HG03103 (cell line): ENCODE data around the gene LRRC4B.

Experiments used
- ATAC-seq: cut with Tn5 transposase; IDR thresholded peaks from one replicate; pipeline ENCODE4 v1.9.1; 2021; ENCODE audit warnings: low read depth; ENCODE audit not compliant: unreplicated experiment

The LRRC4B gene

DNA sequence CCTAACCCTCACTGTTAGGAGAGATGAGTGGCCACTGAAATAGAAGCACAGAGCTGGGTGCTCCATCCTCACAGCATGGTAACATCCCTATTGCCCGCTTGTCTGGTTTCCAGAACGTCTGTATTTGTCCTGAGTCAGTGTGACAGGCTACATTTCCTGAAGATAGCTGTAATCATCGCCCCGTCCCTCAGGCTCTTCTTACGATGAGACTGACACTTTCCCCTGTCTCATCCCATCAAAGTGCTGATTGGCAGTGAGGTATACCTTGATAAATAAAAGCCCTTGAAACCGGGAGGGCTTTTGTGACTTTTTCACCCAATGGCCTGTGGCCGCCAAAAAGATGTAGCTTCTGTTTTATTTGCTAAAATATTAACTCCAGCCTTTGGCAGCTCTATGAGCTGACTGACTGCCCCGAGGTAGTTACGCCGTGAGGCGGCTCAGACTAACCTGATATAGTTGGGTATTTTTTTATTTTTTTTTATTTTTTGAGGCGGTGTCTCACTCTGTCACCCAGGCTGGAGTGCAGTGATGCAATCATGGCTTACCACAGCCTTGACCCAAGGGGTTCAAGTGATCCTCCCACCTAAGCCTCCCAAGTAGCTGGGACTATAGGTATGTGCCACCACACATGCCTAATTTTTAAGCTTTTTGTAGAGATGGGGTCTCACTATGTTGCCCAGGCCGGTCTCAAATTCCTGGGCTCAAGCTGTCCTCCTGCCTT is 5.7 kb upstream of the LRRC4B start:
- no peak for ATAC-seq

DNA sequence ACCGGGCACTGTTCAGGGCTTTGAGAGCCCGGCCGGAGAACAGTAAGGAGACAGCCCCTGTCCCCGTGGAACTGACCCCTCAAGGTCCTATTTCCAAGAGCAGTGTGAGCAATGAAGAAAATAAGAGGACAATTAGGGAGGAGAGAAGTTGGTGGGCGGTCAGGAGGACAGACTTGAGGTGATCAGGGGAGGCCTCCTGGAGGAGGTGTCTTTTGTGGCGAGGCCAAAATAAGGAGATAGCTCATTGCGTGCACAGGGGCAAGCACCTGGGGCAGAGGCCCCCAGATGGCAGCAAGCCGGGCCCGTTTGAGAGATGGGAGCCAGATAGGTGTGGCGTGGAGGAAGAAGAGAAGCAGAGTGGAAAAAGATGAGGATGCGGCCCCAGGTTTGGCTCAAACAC is 2.8 kb upstream of the LRRC4B start:
- ATAC-seq: no peak

DNA sequence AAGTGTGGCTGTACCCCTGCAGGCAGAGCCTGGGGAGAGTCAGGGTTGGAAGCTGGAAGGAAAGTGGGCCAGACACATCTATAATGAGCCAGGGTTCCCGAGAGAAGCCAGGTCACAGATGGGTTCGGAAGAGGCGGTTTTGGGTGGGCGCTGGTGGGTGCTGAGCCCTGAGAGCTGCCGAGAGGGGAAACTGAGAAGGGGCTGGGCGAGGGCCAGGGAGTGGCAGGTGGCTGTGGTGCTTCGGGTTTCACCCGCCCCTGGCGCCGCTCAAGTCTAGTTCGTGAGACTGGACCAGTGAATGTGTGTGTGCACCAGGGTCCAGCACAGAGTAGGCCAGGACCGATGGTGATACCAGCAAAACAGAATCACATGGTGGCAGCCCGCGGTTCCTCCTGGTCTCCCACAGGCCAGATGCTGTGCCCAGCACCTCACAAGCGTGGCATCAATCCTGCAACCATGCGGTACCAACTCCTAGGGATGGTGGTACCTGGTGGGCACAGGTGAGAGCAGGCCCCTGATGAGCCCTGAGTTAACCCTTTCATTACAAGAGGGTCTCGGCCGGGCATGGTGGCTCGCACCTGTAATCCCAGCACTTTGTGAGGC is 1.8 kb upstream of the LRRC4B start:
- no peak for ATAC-seq

DNA sequence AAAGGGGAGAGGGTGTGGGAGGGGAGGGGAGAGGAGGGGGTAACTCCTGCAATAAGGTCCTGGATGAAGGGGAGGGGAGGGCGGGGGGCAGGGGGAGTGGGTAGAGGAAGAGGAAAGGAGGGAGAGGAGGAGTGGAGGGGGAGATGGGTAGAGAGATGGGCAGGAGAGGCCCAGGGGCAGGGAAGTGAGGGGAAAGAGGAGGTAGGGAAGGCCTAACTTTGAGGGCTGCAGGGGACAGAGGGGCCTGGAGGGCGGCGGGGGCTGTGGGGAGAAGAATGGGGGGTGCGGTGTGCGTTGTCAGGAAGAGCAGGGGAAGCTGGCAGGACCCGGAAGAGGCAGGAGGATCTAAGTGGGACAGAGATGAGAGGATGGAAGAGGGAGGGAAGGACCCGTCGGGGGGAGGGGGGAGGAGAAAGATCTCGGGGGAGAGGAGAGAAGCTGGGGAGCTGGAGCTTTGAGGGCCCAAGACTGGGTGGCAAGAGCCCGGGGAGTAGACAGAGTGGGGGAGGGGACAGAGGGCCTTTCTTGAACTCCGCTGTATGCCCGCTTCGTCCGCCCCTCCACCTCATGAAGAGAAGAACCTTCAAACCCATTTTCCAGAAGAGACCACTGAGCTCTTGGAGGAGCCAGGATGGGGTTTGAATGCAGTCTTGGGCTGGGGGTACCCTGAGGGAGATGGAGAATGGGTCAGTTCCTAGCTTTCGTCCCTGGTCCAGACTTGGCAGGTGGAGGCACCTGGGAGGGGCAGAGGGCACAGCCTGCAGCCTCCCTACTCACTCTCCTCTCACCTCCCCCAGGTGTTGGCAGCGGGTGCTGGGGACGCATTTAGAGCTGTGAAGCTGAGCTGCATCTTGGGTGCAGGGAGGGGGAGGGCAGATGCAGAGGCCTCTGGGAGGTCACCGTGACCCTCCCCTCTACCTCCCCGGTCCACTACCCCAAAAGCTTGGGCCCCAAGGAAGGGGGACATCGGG is 778 bp upstream of the LRRC4B start:
- ATAC-seq: no peak

DNA sequence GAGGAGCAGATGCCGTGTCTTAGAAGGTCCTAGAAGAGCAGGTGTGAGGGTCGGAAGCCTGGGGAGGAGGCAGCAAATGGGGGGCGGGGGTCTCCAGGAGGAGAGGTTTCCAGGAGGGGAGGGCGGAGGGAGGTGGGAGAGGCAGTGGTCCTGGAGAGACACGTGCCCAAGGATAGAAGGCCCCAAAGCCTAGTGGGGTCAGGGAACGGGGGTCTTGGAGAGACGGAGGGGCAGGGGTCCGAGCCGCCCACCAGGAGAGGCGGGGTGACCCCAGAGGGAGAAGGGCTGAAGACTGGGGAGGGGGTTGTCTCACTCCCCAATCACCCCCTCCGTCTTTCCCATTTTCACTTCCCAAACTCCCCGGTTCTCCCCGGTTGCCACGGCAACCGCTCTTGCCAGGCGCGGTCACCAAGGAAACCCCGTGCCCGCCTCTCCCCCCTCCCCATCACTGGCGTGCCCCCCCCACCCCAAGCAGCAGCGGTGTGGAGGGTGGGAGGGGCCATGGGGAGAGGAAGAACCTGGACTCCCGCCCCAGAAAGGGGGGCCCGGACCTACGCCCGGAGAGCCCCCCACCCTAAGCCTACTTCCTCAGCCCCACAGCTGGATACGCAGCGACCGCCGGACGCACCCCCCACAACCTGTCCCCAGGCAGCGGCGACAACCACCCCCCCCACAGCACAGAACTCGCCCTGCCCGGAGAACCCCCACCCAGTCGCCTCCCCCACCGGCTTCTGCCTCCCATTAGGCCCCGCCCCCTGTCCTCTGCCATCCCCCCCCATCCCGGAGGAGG is 988 bp downstream of the LRRC4B start:
- no peak for ATAC-seq

DNA sequence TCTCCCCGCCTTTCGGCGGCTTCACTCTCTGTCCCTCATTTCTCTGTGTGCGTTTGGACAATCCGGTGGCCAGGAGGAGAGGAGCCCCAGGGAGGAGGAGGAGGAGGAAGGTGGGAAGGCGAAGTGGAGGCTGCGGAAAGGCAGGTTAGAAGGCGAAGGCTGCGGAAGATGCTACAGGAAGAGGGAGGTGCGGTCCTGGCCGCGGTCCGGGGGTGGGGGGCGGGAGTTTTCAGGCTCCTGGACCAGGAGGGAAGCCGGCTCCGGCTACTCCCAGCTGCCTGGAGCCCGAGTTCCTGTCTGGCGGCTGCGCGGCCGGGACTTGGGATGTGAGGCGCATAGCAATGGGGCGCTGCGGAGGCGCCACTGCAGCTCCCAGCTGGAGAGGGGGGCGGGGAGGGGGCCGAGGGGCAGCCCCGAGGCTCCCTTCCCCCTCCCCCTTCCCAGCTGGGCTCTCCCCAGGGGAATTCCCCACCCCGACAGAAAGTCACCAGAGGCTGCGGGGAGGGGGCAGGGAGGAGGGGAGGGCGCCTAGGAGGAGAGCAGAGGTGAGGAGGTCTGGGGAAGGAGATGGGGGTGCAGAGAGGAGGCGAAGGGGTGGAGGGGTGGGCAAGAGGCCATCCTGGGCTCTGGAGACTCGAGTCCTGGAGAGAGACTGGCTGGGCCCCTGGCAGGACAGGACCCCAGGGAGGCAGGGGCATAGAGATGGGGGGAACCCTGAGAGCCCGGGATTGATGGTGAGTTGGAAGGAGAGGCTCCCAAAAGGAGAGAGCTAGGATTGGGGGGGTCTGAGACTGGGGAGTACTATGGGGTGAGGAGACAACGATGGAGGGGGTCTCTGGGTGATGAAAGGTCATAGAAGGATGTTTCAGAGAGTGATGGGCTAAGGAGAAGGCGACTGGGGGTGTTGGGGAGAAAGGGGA is 2.0 kb downstream of the LRRC4B start:
- no peak for ATAC-seq

DNA sequence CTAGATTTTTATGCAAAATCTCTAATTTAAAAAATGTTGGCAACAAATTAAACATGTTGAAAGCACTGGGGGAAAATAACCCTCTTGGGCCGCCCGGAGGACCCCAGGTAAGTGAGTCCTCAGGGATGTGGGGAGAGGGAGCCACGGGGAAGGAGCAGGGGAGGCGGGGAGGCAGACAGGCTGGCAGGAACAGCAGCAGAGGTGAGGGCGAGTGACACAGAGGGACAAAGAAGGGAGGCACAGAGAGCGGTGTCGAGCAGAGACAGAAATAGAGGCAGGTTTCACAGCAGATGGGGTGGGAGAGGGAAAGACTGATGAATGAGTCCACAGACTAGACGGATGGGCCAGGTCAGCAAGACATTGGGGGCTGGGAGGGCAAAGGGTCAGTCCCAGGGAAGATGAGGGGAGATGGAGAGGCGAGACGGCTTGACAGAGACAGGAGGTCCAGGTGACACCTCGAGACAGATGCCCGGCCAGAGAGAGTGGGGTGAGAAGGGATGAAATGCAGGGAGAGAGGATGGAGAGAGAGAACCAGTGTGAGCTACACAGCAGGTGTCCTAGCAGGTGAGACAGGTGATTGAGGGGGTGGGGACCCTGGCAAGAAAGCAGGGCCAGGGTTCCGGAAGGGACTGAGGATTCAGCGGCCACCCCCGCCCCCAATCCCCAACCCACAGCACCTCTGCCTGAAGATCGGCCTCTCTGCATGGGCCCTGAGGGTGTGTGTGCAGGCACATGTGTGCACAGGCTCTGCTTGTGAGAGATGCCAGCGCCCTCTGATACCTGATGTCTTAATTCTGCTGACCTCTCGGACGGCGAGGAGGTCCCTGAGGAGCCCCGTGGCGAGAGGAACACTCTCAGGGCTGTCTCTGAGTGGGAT is 3.8 kb downstream of the LRRC4B start:
- ATAC-seq: no peak

DNA sequence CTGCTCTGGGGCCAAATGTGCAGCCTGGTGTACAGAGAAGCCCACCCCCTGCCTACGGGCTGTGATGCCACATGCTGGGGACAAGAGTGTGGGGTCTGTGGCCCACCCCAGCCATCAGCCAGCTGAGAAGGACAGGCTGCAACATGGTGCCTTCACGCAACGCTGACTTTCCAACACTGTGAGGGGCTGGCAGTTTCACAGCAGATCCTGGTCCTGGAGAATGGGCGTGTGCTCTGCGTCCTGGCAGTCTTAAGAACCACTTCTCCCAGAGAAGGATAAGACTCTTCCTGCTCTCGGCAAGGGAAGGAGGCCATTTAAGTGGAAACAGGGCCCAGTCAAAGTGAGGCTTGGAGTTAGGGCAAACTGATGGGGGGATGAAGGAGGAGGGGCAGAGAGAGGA is 4.6 kb downstream of the LRRC4B start:
- no peak for ATAC-seq

DNA sequence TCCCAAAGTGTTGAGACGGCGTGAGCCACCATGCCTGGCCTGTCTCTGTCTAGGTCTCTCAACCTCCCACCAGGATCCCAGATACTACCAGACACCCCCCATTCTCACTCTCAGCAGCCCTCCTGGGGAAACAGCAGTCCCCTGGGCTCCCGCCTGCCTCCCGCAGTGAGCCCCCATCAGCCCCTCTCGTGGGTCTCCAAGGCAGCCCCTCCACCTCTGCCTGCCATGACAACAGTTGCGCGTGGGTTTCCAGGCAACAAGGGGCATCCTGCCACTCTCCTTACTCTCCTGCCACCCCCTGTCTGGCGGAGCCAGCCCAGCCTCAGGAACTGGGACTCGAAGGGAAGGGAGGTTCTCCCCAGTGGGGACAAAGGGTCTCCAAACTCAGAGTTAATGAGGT is 5.2 kb downstream of the LRRC4B start:
- no peak for ATAC-seq

DNA sequence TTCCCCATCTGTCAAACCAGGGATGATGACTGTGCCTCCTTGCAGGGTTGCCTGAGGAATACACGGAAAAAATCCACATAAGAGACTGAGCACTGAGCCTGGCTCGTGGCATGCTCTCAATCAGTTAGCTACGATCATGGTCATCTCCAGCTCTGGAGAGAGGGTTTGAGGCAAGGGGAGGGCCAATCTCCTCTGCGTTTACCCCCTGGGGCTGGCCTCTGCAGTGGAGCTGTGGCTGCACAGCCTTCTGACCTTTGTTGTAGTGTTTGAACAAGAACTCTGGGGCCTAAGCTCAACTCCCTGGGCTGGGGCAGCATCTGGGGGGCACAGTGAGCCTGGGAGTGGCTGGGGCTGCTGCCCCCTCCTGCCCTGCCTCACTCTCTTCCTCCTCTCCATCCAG is 5.9 kb downstream of the LRRC4B start:
- no peak for ATAC-seq

DNA sequence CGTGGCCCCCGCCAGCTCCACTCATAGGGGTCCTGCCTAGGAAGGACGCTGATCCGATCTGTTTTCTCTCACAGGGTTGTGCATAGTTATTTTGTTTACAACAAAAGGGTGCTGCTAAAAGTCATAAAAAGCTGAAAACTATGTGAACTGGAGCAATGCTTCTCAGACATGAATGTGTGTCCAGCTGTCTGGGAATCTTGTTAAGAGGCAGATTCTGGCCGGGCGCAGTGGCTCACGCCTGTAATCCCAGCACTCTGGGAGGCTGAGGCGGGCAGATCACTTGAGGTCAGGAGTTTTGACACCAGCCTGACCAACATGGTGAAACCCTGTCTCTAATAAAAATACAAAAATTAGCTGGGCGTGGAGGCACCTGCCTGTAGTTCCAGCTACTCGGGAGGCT is 8.6 kb downstream of the LRRC4B start:
- no peak for ATAC-seq

DNA sequence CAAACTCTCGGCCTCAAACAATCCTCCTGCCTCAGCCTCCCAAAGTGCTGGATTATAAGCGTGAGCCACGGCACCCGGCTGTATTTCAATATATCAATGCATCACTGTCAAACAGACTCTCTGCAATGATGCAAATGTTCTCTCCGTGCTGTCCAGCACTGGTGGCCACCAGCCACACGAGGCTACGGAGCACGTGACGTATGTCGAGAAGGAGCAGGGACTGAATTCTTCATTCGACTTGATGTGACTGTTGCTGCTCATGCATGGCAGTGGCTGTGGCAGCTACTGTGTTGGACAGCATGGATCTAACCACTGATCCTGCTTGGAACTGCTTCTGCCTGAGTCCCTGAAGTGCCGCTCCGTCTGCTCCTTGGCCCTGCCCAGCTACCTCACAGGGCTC is 9.8 kb downstream of the LRRC4B start:
- no peak for ATAC-seq

DNA sequence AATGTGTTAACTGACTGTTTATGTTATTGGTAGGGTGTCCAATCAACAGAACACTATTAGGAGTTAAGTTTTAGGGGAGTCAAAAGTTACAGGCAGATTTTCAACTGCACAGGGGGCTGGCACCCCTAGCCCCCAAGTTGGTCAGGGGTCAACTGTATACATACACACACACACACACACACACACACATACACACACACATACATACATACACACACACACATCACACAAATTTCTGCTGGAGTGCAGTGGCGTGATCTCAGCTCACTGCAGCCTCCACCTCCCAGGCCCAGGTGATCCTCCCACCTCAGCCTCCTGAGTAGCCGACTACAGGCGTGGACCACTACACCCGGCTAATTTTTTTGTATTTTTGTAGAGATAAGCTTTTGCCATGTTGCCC is 10.2 kb downstream of the LRRC4B start:
- no peak for ATAC-seq

DNA sequence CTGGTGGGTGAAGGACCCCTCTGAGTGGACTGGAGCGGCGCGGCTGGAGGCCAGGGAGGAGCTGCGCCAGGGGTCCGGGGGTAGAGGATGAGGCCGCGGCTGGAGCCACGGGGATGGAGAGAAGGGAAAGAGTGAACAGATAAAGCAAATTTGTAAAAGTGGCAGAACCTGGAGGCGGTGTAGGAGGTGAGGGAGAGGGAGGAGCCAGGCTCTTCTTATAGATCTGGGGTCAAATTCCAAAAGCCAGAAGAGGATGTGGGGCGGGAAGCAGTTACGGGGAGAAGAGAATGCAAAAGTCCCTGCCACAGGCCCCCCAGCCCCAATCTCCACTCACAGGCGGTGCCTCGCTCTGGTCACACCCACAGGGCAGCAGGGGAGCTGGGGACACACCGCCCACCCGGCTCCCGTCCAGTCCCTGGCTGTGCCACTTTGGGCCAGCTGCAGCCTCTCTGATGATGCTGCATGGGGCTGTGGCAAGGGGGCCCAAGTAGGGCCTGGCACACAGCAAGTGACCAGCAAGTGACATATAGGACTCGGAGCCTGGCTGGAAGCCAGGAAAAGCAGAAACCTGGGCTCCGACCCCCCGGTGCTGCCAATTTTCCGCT is 11.1 kb downstream of the LRRC4B start:
- ATAC-seq: no peak

DNA sequence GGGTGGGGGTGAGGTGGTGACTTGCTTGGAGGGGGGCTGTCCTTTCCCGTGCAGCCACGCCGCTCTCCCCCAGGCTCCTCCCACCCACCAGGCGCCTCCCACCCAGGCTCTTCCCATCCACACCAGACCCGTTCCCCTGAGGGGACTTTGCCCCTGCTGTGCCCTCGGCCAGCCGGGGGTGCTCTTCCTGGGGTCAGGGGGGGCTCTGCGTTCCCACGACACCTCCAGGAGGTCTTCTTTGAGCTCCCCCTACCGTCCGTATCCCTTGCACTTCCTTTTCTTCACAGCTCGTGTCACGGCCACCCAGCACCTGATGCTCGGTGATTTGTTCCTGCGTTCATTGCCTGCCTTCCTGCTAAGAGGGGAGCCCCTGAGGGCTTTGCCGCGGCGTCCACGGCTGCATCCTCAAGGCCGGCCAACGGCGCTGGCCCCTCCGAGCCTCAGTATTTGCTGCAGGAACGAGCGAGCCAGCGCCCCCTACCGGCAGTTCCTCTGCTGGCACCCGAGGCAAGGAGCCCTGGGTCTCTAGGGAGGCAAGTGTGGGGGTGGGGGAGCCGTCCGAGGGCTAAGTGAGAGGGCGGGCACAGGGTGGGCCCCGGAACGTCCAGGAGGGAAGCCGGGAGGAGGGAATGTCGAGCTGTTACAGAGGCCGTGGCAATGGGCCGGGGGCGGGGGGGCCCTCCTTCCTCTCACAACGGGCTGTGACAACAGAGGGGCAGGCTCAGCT is 11.8 kb downstream of the LRRC4B start:
- ATAC-seq: no peak

DNA sequence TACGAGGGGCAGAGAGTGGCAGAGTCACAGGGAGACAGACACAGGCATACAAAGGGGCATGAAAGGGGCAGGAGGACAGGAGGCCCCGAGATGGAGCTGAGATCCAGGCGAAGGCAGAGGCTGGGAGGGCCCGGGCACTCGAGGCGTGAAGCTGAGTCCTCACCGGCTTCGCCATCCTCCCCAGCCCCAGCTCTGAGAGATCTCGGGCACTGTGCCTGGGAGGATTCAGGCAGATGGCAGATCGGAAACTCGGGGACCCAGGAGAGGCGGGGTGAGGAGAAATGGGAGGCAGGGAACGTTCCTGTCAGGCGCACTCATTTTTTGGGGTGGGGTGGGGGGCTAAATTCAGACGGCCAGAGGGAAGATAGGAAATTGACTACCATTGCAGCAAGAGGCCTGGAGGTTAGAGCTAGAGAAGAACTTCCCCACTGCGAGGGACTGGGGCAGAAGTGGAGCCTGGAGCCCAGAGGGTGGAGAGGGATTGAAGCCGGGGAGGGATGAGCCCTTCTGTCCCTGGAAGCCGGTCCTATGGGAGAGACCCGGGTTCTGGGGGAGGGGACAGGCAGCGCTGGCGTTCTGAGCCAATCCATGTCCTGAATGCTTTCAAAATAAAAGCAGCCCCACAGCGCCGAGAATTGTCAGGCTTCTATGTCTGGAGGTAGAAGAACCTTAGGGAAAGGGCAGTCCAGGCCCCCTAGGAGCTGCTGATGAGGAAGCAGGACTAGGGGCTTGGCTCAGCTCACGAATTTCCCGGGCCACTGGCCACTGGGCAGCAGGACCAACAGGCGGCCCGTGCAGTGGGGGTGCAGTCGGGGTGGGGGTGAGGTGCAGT is 12.6 kb downstream of the LRRC4B start:
- ATAC-seq: no peak

DNA sequence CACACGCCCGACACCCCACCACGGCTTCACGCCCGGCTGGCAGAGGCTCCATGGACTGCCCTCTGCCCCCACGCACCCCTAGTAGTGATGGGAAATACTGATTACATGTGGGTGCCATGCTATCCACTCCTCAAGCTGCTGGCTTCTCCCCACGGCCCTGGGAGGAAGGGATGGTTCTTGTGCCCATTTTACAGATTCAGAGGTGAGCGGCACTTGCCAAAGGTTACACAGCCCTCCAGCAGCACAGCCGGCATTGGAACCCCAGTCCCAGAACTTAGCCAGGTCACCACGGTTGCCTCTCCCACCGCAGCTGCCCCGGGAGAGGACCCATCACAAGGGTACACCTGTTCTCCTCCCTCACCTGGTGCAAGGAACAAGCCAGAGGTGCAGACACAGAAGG is 13.2 kb downstream of the LRRC4B start:
- ATAC-seq: no peak
